GM12878 (cell line): ENCODE data around the gene CMYA5. TPM values are rescaled to one million over a fixed set of nuclear protein-coding genes. Genes with fewer than 3 reads are reported as not detected.

Experiments used
- CBX3 ChIP-seq: fragments of 200-600 bp; sonication (generic); IDR thresholded peaks from 2 replicates; pipeline ENCODE4 v1.6.1; 2016; ENCODE audit warnings: low read depth, borderline replicate concordance
- HSF1 ChIP-seq: fragments of 150-350 bp; IDR thresholded peaks from 2 replicates; pipeline ENCODE4 v1.6.1; 2014; ENCODE audit warnings: mild to moderate bottlenecking, low read depth, low read length
- RELA ChIP-seq: fragments of 450-650 bp; IDR thresholded peaks from 2 replicates; pipeline ENCODE4 v1.8.0; 2014; ENCODE audit warnings: borderline replicate concordance; ENCODE audit not compliant: partially characterized antibody
- REST ChIP-seq: IDR thresholded peaks from 2 replicates; pipeline ENCODE4 v1.6.1; 2012; ENCODE audit warnings: mild to moderate bottlenecking, low read depth, low read length
- SMAD1 ChIP-seq: fragments of 450-650 bp; IDR thresholded peaks from 2 replicates; pipeline ENCODE4 v1.6.1; 2018; ENCODE audit warnings: mild to moderate bottlenecking, low read depth; ENCODE audit not compliant: partially characterized antibody
- SUZ12 ChIP-seq: fragments of 200-600 bp; sonication (generic); IDR thresholded peaks from one replicate; pipeline ENCODE4 v1.6.1; 2018; ENCODE audit warnings: antibody characterized with exemption, mild to moderate bottlenecking; ENCODE audit not compliant: unreplicated experiment
- TCF12 ChIP-seq: IDR thresholded peaks from 2 replicates; pipeline ENCODE4 v1.6.1; 2011; ENCODE audit warnings: low read depth, mild to moderate bottlenecking, low read length
- ZNF384 ChIP-seq: IDR thresholded peaks from 2 replicates; pipeline ENCODE4 v1.6.1; 2012; ENCODE audit warnings: low read depth, mild to moderate bottlenecking, low read length, improper control_type of control experiment, borderline replicate concordance
- polyA plus RNA-seq, 11 experiments: library from polyadenylated mRNA; depleted of rRNA in 4 of 11; unstranded in 6 of 11; stranded (reverse) in 5 of 11; fragments of >200 nt; fragmentation: Nextera tagmentation in 4 of 11; fragmentation: Illumina TruSeq in 1 of 11; extraction: Ambion mirVana in 4 of 11; extraction: Trizol in 1 of 11; gene quantifications; 1 replicate in 1 of 11; 2 replicates in 10 of 11; pipeline versions ENCODE4 v1.2.1 to v1.2.3, GENCODE V29; 2011 to 2016; ENCODE audit warnings: inconsistent platforms in 2 of 11, missing spikeins in 2 of 11, low read depth in 1 of 11
- total RNA-seq, 4 experiments: library from RNA; depleted of rRNA in 3 of 4; stranded (reverse); fragments of >200 nt in 3 of 4; fragmentation: Illumina TruSeq in 1 of 4; extraction: Trizol in 1 of 4; gene quantifications; 2 replicates each; pipeline versions ENCODE4 v1.2.1 to v1.2.3, GENCODE V29; 2013 to 2021
- TF ChIP-seq, protein P1 (sequence below), 3 experiments: IDR thresholded peaks in 2 of 3; conservative IDR thresholded peaks in 1 of 3; 2 replicates each; pipeline ENCODE4 v1.5.1; 2011; ENCODE audit warnings: low read depth in 3 of 3, low read length in 3 of 3, mild to moderate bottlenecking in 3 of 3, control low read depth in 2 of 3, moderate library complexity in 2 of 3, inconsistent platforms in 1 of 3, mixed read lengths in 1 of 3; ENCODE audit not compliant: control insufficient read depth in 2 of 3, insufficient read depth in 1 of 3; ENCODE audit errors: extremely low read depth in 1 of 3

Gene CMYA5
- total and polyA plus RNA-seq, 10 of the 15 experiments (the other 5 are each of a cell fraction or from before 2014, with no cell fraction given), result 0.01 to 0.34 (median 0.16) TPM; not detected in 1

DNA sequence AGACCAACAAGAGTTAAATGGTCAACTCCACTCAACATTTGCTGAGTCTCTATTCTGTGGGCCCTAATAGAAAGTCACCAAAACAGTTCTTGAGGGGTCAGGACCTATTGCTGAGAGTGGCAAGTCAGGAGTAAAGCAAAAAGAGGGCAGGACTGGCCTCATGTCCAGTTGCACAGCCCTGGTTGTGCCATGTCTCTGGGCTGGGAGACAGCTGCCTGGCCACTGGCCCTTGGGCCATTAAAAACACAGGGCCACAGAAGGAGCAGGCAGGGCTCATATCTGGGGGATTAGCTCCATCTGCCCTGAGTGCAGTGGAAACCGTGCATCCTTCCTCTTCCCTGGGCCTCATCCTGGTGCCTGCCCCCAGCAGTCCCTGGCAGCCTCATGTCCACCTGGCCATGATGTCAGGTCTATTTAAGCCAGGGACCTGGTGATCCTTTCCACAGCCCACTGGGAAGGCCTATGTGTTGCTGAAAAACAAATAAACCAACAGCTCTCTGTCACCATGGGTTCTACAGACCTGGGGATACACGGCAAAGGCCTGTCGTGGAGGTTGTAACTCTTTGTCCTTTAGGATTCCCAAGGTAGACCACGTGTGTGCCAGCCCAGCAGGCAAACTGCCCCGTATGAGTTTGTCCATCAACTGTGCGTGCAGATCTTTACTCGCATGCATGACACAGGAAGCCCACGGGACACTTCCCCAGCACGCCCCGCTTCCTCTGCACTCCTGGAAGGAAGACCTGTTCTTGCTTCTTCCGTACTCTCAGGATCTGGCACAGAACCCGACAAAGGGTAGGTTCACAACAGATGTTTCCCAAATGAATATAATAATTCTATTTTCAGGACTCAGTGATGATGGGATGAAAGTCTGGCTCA, 152.6 kb downstream of the CMYA5 start (continued):
- TF ChIP-seq REST (no peak), ZNF384 (no peak), TCF12 (no peak), SMAD1 (no peak), HSF1 (no peak), RELA (no peak), CBX3 (no peak), SUZ12 (no peak)
- TF ChIP-seq, protein P1, sequence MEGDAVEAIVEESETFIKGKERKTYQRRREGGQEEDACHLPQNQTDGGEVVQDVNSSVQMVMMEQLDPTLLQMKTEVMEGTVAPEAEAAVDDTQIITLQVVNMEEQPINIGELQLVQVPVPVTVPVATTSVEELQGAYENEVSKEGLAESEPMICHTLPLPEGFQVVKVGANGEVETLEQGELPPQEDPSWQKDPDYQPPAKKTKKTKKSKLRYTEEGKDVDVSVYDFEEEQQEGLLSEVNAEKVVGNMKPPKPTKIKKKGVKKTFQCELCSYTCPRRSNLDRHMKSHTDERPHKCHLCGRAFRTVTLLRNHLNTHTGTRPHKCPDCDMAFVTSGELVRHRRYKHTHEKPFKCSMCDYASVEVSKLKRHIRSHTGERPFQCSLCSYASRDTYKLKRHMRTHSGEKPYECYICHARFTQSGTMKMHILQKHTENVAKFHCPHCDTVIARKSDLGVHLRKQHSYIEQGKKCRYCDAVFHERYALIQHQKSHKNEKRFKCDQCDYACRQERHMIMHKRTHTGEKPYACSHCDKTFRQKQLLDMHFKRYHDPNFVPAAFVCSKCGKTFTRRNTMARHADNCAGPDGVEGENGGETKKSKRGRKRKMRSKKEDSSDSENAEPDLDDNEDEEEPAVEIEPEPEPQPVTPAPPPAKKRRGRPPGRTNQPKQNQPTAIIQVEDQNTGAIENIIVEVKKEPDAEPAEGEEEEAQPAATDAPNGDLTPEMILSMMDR (IDR thresholded peaks at IDR 0.05 in 2 of 3, conservative IDR thresholded peaks at IDR 0.05 in 1 of 3; ENCODE audit: control insufficient read depth in 2 of 3, extremely low read depth in 1 of 3, insufficient read depth in 1 of 3, low read depth in 3 of 3, low read length in 3 of 3), result no peak
